ENCODE results near the gene RAG1.

The RAG1 gene

DNA sequence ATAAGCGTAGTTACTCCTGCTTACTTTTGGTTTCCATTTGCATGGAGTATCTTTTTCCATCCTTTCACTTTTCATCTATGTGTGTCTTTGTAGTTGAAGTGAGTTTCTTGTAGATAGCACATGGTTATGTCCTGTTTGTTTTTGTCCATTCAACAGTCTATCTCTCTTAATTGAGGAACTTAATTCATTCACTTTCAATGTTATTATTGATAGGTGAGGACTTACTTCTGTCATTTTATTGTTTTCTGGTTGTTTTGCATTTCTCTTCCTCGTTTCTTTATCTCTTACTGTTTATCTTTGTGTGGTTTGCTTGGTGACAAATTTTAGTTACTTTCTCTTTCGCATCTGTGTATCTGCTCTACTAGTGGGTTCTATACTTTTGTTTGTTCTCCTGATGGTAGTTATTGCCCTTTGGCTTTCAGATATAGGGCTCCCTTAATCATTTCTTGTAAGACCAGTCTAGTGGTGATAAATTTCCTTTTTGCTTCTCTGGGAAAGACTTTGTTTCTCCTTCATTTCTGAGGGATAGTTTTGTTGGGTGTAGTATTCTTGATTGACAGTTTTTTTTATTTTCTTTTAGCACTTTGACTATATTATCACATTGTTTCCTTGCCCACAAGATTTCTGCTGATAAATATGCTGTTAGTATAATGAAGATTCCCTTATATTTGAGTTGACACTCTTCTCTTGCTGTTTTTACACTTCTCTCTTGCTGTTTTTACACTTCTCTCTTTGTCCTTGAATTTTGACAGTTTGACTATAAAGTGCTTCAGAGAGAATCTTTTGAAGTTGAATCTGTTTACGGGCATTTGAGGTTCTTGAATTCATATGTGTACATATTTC lies 9.0 kb upstream of the RAG1 start:
- H3K9ac ChIP-seq = no peak overlapping the region
- H3K36me3 ChIP-seq = peaks cover 0 to 5% (median 0%) of the 10 kb centered on the region in 11 experiments; a peak in 2 of 22 replicates
- H3K4me1 ChIP-seq = no peaks in the 10 kb centered on the region
- no peak overlapping the region; a peak in 1 of 22 replicates for H3K27ac ChIP-seq
- H3K9me3 ChIP-seq (replicated peaks in 1 of 11) = peaks cover 18 to 39% (median 33%) of the 10 kb centered on the region in 11 experiments
- no peaks in the 10 kb centered on the region for H3K27me3 ChIP-seq
- no peak overlapping the region for H3K4me3 ChIP-seq
- H4K20me1 ChIP-seq = no peaks in the 10 kb centered on the region
- no peak for TF ChIP-seq Cebpa-rat (IDR thresholded peaks at IDR 0.05)
- no peak overlapping the region for H3K4me2 ChIP-seq

- Histone ChIP-seq H3K9me3 (replicated peaks in 1 of 11) (peaks cover 13 to 18% (median 17%) of the 10 kb centered on the region in 11 experiments), H3K36me3 (peaks cover 0 to 5% (median 0%) of the 10 kb centered on the region in 11 experiments; a peak in 2 of 22 replicates), H3K4me1 (peaks cover 6 to 49% (median 40%) of the 10 kb centered on the region in 10 experiments; a peak in 18 of 20 replicates), H3K9ac (peak overlapping the region; percentile 11 to 60 (median 36); a peak in 16 of 22 replicates), H3K27ac (no peak overlapping the region), H4K20me1 (no peaks in the 10 kb centered on the region), H3K4me2 (peak overlapping the region; percentile 74 to 98 (median 86)), H3K27me3 (no peaks in the 10 kb centered on the region; a peak in 1 of 22 replicates), H3K4me3 (peak overlapping the region; percentile 44 to 69 (median 52))
- TF ChIP-seq Cebpa-rat (IDR thresholded peaks at IDR 0.05) = no peak
These were observed 3.3 kb upstream of the RAG1 start for GRCh38 chr11:36564376-36565030.

- Histone ChIP-seq H3K36me3 (peaks cover 0 to 3% (median 0%) of the 10 kb centered on the region in 11 experiments; a peak in 2 of 22 replicates), H3K4me3 (peak overlapping the region; percentile 44 to 69 (median 52); a peak in 19 of 20 replicates), H3K4me1 (peaks cover 6 to 55% (median 42%) of the 10 kb centered on the region in 10 experiments; a peak in 18 of 20 replicates), H3K4me2 (peak overlapping the region; percentile 74 to 98 (median 86)), H3K27ac (0 out of 22 replicates have a peak overlapping the region, but pooled peaks of 1 of the 11 experiments have one; percentile 15), H4K20me1 (no peaks in the 10 kb centered on the region), H3K27me3 (no peaks in the 10 kb centered on the region; a peak in 1 of 22 replicates), H3K9ac (peak overlapping the region in 10 of 11 experiments; percentile 11 to 60 (median 37); a peak in 12 of 22 replicates), H3K9me3 (replicated peaks in 1 of 11) (peaks cover 6 to 11% (median 10%) of the 10 kb centered on the region in 11 experiments)
- no peak for TF ChIP-seq Cebpa-rat (IDR thresholded peaks at IDR 0.05)
These were observed 2.7 kb upstream of the RAG1 start for GRCh38 chr11:36565031-36565610.

- H3K4me2 ChIP-seq = peak overlapping the region in 9 of 11 experiments; percentile 4 to 98 (median 90); a peak in 17 of 22 replicates
- H3K9ac ChIP-seq = peak overlapping the region in 4 of 11 experiments; percentile 22 to 83 (median 76); a peak in 4 of 22 replicates
- peak overlapping the region in 2 of 11 experiments; percentile 33 to 82; a peak in 3 of 22 replicates for H3K27ac ChIP-seq
- TF ChIP-seq Cebpa-rat (IDR thresholded peaks at IDR 0.05) = no peak
- peaks cover 0 to 13% (median 0%) of the 10 kb centered on the region in 11 experiments; a peak in 2 of 22 replicates for H3K36me3 ChIP-seq
- no peaks in the 10 kb centered on the region; a peak in 1 of 22 replicates for H3K27me3 ChIP-seq
- peaks cover 18 to 70% (median 54%) of the 10 kb centered on the region in 10 experiments for H3K4me1 ChIP-seq
- no peaks in the 10 kb centered on the region for H3K9me3 ChIP-seq (replicated peaks in 1 of 11)
- no peaks in the 10 kb centered on the region for H4K20me1 ChIP-seq
- H3K4me3 ChIP-seq = peak overlapping the region in 3 of 10 experiments; percentile 66 to 74 (median 69); a peak in 3 of 20 replicates
These were observed 1.3 kb upstream of the RAG1 start for GRCh38 chr11:36566407-36567053.

- TF ChIP-seq Cebpa-rat (IDR thresholded peaks at IDR 0.05) = no peak
- peak overlapping the region in 8 of 11 experiments; percentile 53 to 85 (median 74); a peak in 16 of 22 replicates for H3K27ac ChIP-seq
- peak overlapping the region in 10 of 11 experiments; percentile 7 to 83 (median 60); a peak in 16 of 22 replicates for H3K9ac ChIP-seq
- H3K27me3 ChIP-seq = no peaks in the 10 kb centered on the region; a peak in 1 of 22 replicates
- peaks cover 34 to 93% (median 68%) of the 10 kb centered on the region in 10 experiments for H3K4me1 ChIP-seq
- H3K4me3 ChIP-seq = peak overlapping the region in 7 of 10 experiments; percentile 42 to 74 (median 66); a peak in 14 of 20 replicates
- H3K36me3 ChIP-seq = peaks cover 0 to 38% (median 0%) of the 10 kb centered on the region in 11 experiments; a peak in 5 of 22 replicates
- H4K20me1 ChIP-seq = peaks cover 0 to 4% (median 0%) of the 10 kb centered on the region in 11 experiments; a peak in 2 of 22 replicates
- H3K9me3 ChIP-seq (replicated peaks in 1 of 11) = no peaks in the 10 kb centered on the region
- H3K4me2 ChIP-seq = peak overlapping the region; percentile 43 to 98 (median 83)
These were observed 1.3 kb downstream of the RAG1 start for GRCh38 chr11:36569095-36569494.

DNA sequence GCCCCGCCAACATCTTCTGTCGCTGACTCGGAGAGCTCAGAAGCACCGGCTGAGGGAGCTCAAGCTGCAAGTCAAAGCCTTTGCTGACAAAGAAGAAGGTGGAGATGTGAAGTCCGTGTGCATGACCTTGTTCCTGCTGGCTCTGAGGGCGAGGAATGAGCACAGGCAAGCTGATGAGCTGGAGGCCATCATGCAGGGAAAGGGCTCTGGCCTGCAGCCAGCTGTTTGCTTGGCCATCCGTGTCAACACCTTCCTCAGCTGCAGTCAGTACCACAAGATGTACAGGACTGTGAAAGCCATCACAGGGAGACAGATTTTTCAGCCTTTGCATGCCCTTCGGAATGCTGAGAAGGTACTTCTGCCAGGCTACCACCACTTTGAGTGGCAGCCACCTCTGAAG lies 6.7 kb downstream of the RAG1 start:
- Histone ChIP-seq H3K4me2 (peak overlapping the region; percentile 83 to 98 (median 93)), H4K20me1 (peaks cover 0 to 53% (median 0%) of the 10 kb centered on the region in 11 experiments; a peak in 4 of 22 replicates), H3K9ac (peak overlapping the region in 10 of 11 experiments; percentile 12 to 83 (median 74); a peak in 19 of 22 replicates), H3K36me3 (peaks cover 0 to 92% (median 8%) of the 10 kb centered on the region in 11 experiments; a peak in 10 of 22 replicates), H3K4me3 (peak overlapping the region; percentile 35 to 74 (median 65)), H3K27ac (peak overlapping the region in 9 of 11 experiments; percentile 59 to 85 (median 81); a peak in 18 of 22 replicates), H3K9me3 (replicated peaks in 1 of 11) (peaks cover 0 to 12% (median 0%) of the 10 kb centered on the region in 11 experiments; a peak in 2 of 22 replicates), H3K27me3 (no peaks in the 10 kb centered on the region), H3K4me1 (peaks cover 18 to 97% (median 80%) of the 10 kb centered on the region in 10 experiments; a peak in 19 of 20 replicates)
- TF ChIP-seq Cebpa-rat (IDR thresholded peaks at IDR 0.05) = no peak

- H3K9ac ChIP-seq = peak overlapping the region in 8 of 11 experiments; percentile 31 to 83 (median 76); a peak in 16 of 22 replicates
- peak overlapping the region; percentile 36 to 98 (median 93); a peak in 21 of 22 replicates for H3K4me2 ChIP-seq
- peak overlapping the region in 7 of 10 experiments; percentile 52 to 74 (median 66); a peak in 13 of 20 replicates for H3K4me3 ChIP-seq
- H4K20me1 ChIP-seq = peaks cover 0 to 53% (median 0%) of the 10 kb centered on the region in 11 experiments; a peak in 4 of 22 replicates
- H3K4me1 ChIP-seq = peaks cover 18 to 68% (median 60%) of the 10 kb centered on the region in 10 experiments; a peak in 19 of 20 replicates
- peaks cover 0 to 98% (median 34%) of the 10 kb centered on the region in 11 experiments; a peak in 16 of 22 replicates for H3K36me3 ChIP-seq
- TF ChIP-seq Cebpa-rat (IDR thresholded peaks at IDR 0.05) = no peak
- H3K27me3 ChIP-seq = no peaks in the 10 kb centered on the region
- H3K27ac ChIP-seq = peak overlapping the region in 8 of 11 experiments; percentile 14 to 85 (median 70); a peak in 14 of 22 replicates
- H3K9me3 ChIP-seq (replicated peaks in 1 of 11) = peaks cover 19 to 35% (median 24%) of the 10 kb centered on the region in 11 experiments
These were observed 9.6 kb downstream of the RAG1 start for GRCh38 chr11:36577373-36577772.

Measured in BLaER1 treated with 17β-estradiol and CSF1 and Interleukin-3, amounts not matched to agents 10 nM and 100 nM (cell line).